ENCODE data around the gene C2orf49. TPM values are rescaled to one million over a fixed set of nuclear protein-coding genes. Genes with fewer than 3 reads are reported as not detected.

The C2orf49 gene
- total and polyA plus RNA-seq, 2 of the 8 experiments (the other 6 are each of a cell fraction or from before 2014, with no cell fraction given), result 5.6 to 19.9 TPM

DNA sequence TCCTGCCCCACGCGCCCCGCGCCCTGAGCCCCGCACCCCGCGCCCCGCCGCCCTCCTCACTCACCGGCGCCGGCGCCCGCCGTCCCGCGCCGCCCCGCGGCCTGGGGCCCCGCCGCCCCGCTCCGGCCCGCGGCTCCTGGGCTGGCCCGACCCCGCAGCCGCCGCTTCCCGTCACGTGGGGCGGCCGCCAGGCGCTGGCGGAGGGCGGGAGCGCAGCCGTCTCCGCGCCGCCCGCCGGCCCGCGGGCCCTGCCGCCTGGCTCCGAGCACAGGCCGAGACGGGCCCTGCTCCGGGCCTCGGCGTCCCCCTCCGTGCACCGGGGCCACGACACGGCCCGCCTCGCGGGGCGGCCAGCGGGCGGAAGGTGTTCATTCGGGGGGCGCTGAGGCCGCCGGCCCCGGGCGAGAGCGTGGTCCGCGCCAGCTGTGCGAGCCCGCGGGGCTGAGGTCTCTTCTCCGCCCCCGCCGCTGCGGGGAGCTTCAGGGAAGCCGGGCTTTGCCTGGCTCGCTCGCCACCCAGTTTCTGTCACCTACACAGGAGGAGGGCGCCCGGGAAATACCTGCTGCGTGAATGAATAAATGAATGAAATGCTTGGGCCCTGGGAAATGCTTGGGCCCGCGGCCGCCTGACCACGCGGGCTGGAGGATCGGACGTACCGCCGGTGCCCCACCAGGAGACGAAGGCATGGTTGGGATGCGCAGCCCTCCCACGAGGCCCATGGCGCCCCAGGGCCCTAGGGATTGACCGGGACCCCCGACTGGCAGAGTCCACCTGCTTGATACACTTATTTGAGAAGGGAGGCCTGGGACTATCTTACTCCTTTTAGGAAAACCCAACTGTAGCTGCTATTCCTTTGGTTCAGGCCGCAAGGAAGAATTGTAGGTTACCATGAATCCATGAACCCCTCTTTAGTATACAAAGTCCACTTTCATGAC, 7.5 kb upstream of the C2orf49 start, which contains the start of gene TGFBRAP1 (continued):
- TF ChIP-seq ASH2L (IDR thresholded peaks at IDR 0.05; ENCODE audit: low read length), result peak; percentile 18
- TF ChIP-seq RAD21 (IDR thresholded peaks at IDR 0.05 in 1 of 2, conservative IDR thresholded peaks at IDR 0.05 in 1 of 2; ENCODE audit: low read depth in 2 of 2, low read length in 2 of 2), result no peak
- no peak for TF ChIP-seq JUN (IDR thresholded peaks at IDR 0.05; ENCODE audit: low read depth, low read length)
- no peak for TF ChIP-seq SP4 (IDR thresholded peaks at IDR 0.05; ENCODE audit: low read length)
- TF ChIP-seq, protein P1, sequence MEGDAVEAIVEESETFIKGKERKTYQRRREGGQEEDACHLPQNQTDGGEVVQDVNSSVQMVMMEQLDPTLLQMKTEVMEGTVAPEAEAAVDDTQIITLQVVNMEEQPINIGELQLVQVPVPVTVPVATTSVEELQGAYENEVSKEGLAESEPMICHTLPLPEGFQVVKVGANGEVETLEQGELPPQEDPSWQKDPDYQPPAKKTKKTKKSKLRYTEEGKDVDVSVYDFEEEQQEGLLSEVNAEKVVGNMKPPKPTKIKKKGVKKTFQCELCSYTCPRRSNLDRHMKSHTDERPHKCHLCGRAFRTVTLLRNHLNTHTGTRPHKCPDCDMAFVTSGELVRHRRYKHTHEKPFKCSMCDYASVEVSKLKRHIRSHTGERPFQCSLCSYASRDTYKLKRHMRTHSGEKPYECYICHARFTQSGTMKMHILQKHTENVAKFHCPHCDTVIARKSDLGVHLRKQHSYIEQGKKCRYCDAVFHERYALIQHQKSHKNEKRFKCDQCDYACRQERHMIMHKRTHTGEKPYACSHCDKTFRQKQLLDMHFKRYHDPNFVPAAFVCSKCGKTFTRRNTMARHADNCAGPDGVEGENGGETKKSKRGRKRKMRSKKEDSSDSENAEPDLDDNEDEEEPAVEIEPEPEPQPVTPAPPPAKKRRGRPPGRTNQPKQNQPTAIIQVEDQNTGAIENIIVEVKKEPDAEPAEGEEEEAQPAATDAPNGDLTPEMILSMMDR (IDR thresholded peaks at IDR 0.05; ENCODE audit: control extremely low read depth in 1 of 3, insufficient read depth in 1 of 3, low read depth in 1 of 3, low read length in 3 of 3), result no peak
- TF ChIP-seq EGR1 (IDR thresholded peaks at IDR 0.05; ENCODE audit: borderline replicate concordance, low read depth, low read length), result peak; percentile 81; the same call in 1 of the 2 replicates
- TF ChIP-seq POLR2A (IDR thresholded peaks at IDR 0.05; ENCODE audit: control extremely low read depth in 1 of 2, low read depth in 2 of 2, low read length in 2 of 2), result peak; percentile 52 to 75
- peak; percentile 56 for TF ChIP-seq TAF1 (IDR thresholded peaks at IDR 0.05; ENCODE audit: low read depth, low read length)
- TF ChIP-seq SP1 (IDR thresholded peaks at IDR 0.05; ENCODE audit: low read depth, low read length), result no peak
- TF ChIP-seq SIN3A (conservative IDR thresholded peaks at IDR 0.05 in 1 of 2, IDR thresholded peaks at IDR 0.05 in 1 of 2; ENCODE audit: low read depth in 1 of 2, low read length in 2 of 2), result 0 out of 4 replicates have a peak, but pooled peaks of 1 of the 2 experiments have one; percentile 8

Data from H1 (cell line).